GM12873 (cell line): ENCODE measurements around the gene GPC6.

ENCODE experiments used
- CTCF ChIP-seq: IDR thresholded peaks from 2 replicates; pipeline ENCODE4 v1.5.1; 2012; ENCODE audit warnings: low read depth, mild to moderate bottlenecking, moderate library complexity, low read length, control low read depth; ENCODE audit not compliant: insufficient read depth; ENCODE audit errors: missing control alignments

GPC6 gene

GRCh38 chr13:94301487-94301886 lies 1074.9 kb downstream of the GPC6 start:
- no peak for TF ChIP-seq CTCF

- TF ChIP-seq CTCF = no peak
Observed at GRCh38 chr13:94303644-94304174, 1077.1 kb downstream of the GPC6 start.

- no peak for TF ChIP-seq CTCF
Observed at GRCh38 chr13:94305033-94305432, 1078.4 kb downstream of the GPC6 start.

GRCh38 chr13:94305463-94305862 lies 1078.9 kb downstream of the GPC6 start:
- TF ChIP-seq CTCF = no peak

GRCh38 chr13:94305934-94306333 lies 1079.3 kb downstream of the GPC6 start:
- TF ChIP-seq CTCF = no peak

- TF ChIP-seq CTCF = no peak
Observed at GRCh38 chr13:94308832-94309231, 1082.2 kb downstream of the GPC6 start.

- TF ChIP-seq CTCF = no peak
Observed at GRCh38 chr13:94309576-94309975, 1083.0 kb downstream of the GPC6 start.
